Caki2 (cell line): ENCODE results near the gene TSHZ1. TPM values are rescaled to one million over a fixed set of nuclear protein-coding genes. Genes with fewer than 3 reads are reported as not detected.

Source experiments
- total RNA-seq: library from RNA; depleted of rRNA; stranded (reverse); fragments of >200 nt; shearing (Covaris generic); gene quantifications from 2 replicates; pipeline ENCODE4 v1.2.3, GENCODE V29; 2014; ENCODE audit warnings: low replicate concordance; rRNA removed

Gene TSHZ1
- total RNA-seq, 1 experiment from 2014 or later = 10.4 TPM

Other genes with a start within 250 kb of the TSHZ1 start
- 4.1 and 12.4 TPM in 2 replicates for gene PTGR3, start 1.7 kb upstream of the TSHZ1 start, total RNA-seq
- gene SMIM21, start 216.9 kb downstream of the TSHZ1 start, total RNA-seq = not detected in 2 replicates